Skeletal muscle satellite cell (primary cell): ENCODE results near the gene KCTD10.
A peak's percentile ranks its signal among the peaks of the same experiment; 100 is the strongest.

Source experiments
- H3K27me3 ChIP-seq: 2 replicates; pipeline ENCODE4 v1.7.0; 2013; ENCODE audit warnings: low read length; ENCODE audit not compliant: control insufficient read depth, insufficient read depth
- H3K36me3 ChIP-seq: 2 replicates; pipeline ENCODE4 v1.7.0; 2013; ENCODE audit warnings: mild to moderate bottlenecking, control low read depth, low read length; ENCODE audit not compliant: insufficient read depth
- H3K4me1 ChIP-seq: 2 replicates; pipeline ENCODE4 v1.7.0; 2013; ENCODE audit warnings: low read length; ENCODE audit not compliant: control insufficient read depth, insufficient read depth
- H3K4me2 ChIP-seq: 2 replicates; pipeline ENCODE4 v1.7.0; 2013; ENCODE audit warnings: mild to moderate bottlenecking, low read length
- H3K4me3 ChIP-seq: 2 replicates; pipeline ENCODE4 v1.7.0; 2013; ENCODE audit warnings: low read length
- H3K9ac ChIP-seq: 2 replicates; pipeline ENCODE4 v1.7.0; 2013; ENCODE audit warnings: mild to moderate bottlenecking, low read depth, low read length, moderate library complexity
- H3K9me3 ChIP-seq: replicated peaks from 2 replicates; pipeline ENCODE4 v1.7.0; 2013; ENCODE audit warnings: mild to moderate bottlenecking, control low read depth, low read length

Gene KCTD10

DNA sequence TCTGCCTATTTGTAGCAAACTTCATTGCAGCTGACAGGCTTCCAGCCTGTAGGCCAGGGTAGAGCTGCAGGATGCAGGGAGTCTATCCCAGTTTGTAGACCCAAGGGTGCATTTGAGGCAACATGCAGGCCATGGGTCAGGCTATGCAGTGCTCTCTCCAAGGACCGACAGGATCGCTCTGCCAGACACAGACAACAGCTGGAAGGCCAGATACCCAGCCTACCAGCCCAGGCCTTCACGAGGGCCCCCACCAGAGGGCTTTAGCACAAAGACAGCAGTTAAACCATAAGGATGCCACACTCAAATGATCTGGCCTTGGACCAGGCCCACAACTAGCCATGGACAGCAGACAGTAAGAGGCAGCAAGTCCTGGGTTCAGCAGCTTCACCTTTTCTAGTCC lies 10.3 kb downstream of the KCTD10 start:
- Histone ChIP-seq H3K4me3 (no peak overlapping the region), H3K9ac (no peak overlapping the region), H3K36me3 (peaks cover 76% of the 10 kb centered on the region), H3K9me3 (no peaks in the 10 kb centered on the region), H3K4me1 (peaks cover 53% of the 10 kb centered on the region), H3K27me3 (no peaks in the 10 kb centered on the region), H3K4me2 (no peak overlapping the region)

DNA sequence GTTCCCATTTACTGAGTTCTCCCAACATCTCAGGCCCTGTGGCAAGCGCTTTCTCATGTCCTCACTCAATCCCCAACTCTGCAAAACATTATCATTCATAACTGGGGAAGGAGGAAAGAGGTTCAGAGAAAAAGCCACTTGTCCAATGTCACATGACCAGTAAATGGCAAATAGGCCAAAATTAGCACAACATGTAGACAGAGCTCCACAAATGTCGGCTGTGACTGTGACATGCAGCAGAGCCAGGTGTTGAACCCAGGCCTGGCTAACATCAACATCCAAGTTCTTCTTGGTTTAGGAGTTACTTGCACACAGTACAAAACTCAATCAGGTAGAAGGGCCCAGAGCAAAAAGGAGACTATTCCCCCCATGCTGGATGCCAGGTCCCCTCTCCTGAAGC lies 10.8 kb downstream of the KCTD10 start:
- Histone ChIP-seq H3K36me3 (peaks cover 75% of the 10 kb centered on the region), H3K4me1 (peaks cover 58% of the 10 kb centered on the region), H3K9ac (no peak overlapping the region)

DNA sequence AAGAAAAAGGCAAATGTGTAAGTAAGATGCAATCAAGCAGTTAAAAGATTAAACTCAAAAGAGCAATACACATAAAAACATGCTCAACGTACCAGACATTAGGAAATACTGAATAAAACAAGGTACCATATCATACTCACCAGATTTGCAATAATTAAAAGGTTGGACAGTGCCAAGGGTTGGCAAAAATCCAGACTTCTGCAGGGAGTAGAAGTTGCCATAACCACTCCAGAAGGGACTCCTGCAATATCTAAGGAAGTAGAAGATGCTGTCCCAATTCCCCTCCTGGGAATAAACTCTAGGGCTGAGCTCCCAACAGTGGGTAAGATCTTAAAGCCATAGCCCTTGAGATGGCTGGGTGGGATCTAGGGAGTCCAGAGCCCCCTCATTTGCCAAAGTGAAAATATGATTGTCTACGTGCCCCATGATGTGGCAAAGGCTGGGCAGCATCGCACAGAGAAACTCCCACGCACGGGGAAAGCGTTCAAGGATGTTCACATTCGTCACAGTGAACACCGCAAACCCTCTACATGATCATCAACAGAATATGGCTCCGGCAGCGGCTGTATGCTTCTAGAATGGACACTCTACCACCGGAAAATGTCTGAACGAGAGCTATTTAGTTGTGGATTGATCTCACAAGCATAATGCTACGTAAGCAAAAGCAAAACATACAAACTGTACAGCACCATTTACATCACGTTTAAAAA lies 12.3 kb downstream of the KCTD10 start:
- H3K4me1 ChIP-seq: peaks cover 70% of the 10 kb centered on the region
- H3K9ac ChIP-seq: no peak overlapping the region

More for the DNA sequence above, 10.8 kb downstream of the KCTD10 start:
- H3K27me3 ChIP-seq: no peaks in the 10 kb centered on the region
- no peaks in the 10 kb centered on the region for H3K9me3 ChIP-seq
- no peak overlapping the region for H3K4me3 ChIP-seq
- H3K4me2 ChIP-seq: no peak overlapping the region

GRCh38 chr12:109463756-109464155 lies 13.3 kb downstream of the KCTD10 start:
- H3K9ac ChIP-seq: peak overlapping the region; percentile 84
- no peaks in the 10 kb centered on the region for H3K9me3 ChIP-seq
- H3K4me2 ChIP-seq: peak overlapping the region; percentile 81
- H3K27me3 ChIP-seq: no peaks in the 10 kb centered on the region
- H3K4me3 ChIP-seq: peak overlapping the region; percentile 60
- peaks cover 76% of the 10 kb centered on the region for H3K4me1 ChIP-seq
- H3K36me3 ChIP-seq: peaks cover 65% of the 10 kb centered on the region

More for the DNA sequence above, 12.3 kb downstream of the KCTD10 start:
- no peaks in the 10 kb centered on the region for H3K9me3 ChIP-seq
- peaks cover 69% of the 10 kb centered on the region for H3K36me3 ChIP-seq
- H3K27me3 ChIP-seq: no peaks in the 10 kb centered on the region
- H3K4me2 ChIP-seq: peak overlapping the region; percentile 81
- no peak overlapping the region for H3K4me3 ChIP-seq

GRCh38 chr12:109462868-109463692 lies 14.0 kb downstream of the KCTD10 start:
- peak overlapping the region; percentile 60 for H3K4me3 ChIP-seq
- H3K4me1 ChIP-seq: peaks cover 80% of the 10 kb centered on the region
- H3K36me3 ChIP-seq: peaks cover 65% of the 10 kb centered on the region
- peak overlapping the region; percentile 81 for H3K4me2 ChIP-seq
- no peaks in the 10 kb centered on the region for H3K27me3 ChIP-seq
- peak overlapping the region; percentile 84 for H3K9ac ChIP-seq
- no peaks in the 10 kb centered on the region for H3K9me3 ChIP-seq

- Histone ChIP-seq H3K4me1 (peaks cover 83% of the 10 kb centered on the region), H3K9me3 (no peaks in the 10 kb centered on the region), H3K4me3 (peak overlapping the region; percentile 55), H3K4me2 (peak overlapping the region; percentile 81), H3K36me3 (peaks cover 65% of the 10 kb centered on the region), H3K9ac (peak overlapping the region; percentile 84), H3K27me3 (no peaks in the 10 kb centered on the region)
Observed at GRCh38 chr12:109461846-109462756, 15.0 kb downstream of the KCTD10 start.

DNA sequence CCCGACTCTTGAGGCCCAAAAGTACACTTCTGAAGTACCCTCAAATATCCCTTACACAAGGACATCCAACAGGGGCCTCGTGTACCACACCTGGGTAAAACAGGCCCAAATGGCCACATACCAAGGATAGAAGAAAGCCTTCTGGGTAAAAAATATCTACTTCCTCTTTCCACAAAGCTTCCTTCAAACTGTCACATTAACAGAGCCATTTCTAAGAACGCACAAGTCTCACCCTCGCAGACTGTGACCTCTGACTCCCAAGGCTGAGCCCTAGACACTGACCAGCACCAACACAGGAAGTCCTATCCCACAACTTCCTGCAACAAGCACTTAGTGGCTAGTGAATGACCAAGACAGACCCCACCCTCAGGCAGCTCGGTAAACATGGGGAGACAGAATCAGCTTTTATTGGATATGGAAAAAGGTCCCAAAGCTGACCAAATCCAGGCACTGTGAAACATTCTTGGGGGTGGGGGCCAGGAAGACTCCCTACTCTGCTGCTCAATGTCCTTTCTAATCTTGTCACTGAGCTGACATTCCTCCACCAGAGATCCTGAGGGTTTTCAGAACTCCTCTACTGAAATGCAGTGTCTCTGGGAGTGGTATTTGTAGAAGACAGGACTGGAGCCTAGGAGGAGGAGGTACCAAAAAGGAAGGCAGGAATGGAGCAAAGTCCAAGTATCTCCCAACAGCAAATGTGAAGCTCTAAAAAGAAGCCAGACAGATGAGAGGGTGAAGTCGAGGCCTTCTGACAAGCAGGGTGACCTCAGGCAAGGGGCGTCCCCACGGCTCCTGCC lies 15.9 kb downstream of the KCTD10 start:
- Histone ChIP-seq H3K4me2 (peak overlapping the region; percentile 81), H3K27me3 (no peaks in the 10 kb centered on the region), H3K4me1 (peaks cover 74% of the 10 kb centered on the region), H3K9ac (peak overlapping the region; percentile 80), H3K4me3 (peak overlapping the region; percentile 46), H3K36me3 (peaks cover 66% of the 10 kb centered on the region), H3K9me3 (no peaks in the 10 kb centered on the region)

DNA sequence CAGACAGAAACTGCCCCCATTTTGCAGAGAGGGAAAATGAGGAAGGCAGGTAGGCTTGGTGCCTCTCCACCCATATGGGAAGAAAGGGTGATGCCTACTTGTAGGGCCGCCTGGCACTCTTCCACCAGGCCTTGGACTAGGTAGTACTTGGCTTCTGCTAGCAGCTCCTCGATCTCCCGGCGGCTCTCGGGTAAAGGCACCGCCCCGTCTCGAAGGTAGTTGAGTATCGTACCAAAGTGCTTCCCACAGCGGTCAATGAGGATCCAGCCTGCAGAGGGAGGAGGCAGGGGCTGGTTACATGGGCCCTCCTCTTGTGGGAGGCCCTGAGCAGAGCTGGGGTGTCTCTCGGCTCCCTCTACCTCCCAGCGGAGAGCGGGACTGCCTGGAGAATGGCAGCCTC lies 16.6 kb downstream of the KCTD10 start:
- Histone ChIP-seq H3K36me3 (peaks cover 66% of the 10 kb centered on the region), H3K9ac (peak overlapping the region; percentile 80), H3K4me2 (peak overlapping the region; percentile 81), H3K4me1 (peaks cover 73% of the 10 kb centered on the region), H3K4me3 (no peak overlapping the region), H3K27me3 (no peaks in the 10 kb centered on the region), H3K9me3 (no peaks in the 10 kb centered on the region)

DNA sequence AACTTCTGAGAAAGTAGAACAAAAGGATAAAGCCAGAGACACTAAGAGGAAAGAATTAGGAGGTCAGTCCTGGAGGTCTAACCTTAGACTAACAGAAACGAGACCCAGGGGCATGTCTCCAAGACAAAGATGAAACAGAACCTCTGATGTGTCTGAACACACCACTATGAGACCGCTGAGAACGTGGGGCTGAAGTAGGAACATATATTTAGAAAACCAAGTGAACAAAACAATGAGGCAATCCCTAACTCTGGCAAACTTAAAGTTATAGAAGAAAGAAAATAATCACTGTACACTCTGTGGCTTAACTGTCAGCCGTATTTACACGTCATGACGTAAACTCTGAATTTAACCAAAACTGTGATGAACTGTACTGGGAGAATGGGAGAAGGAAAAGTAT lies 17.9 kb downstream of the KCTD10 start:
- Histone ChIP-seq H3K27me3 (no peaks in the 10 kb centered on the region), H3K4me3 (no peak overlapping the region), H3K4me2 (no peak overlapping the region), H3K9ac (peak overlapping the region; percentile 40), H3K36me3 (peaks cover 66% of the 10 kb centered on the region), H3K4me1 (peaks cover 60% of the 10 kb centered on the region), H3K9me3 (no peaks in the 10 kb centered on the region)

DNA sequence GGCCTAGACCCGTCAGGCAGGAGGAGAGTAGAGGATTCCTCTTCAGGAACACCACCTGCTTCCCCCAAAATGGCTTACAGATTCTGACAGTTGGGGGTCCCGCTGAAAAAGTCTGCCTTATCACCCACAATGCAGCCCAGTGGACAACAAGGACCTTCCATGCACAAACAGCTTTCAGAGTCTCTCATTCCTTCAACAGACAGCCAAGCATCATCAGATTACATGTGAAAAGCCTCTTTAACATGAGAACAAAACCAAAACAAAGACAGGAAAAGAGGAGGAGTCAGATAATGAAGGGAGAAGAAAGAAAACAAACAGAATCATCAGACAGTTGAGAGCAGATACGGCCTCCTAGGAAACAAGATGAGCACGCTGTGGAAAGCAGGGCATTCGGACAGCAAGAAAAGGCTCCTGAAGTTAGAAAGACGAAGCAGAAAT lies 18.3 kb downstream of the KCTD10 start:
- Histone ChIP-seq H3K27me3 (no peaks in the 10 kb centered on the region), H3K4me1 (peaks cover 56% of the 10 kb centered on the region), H3K9me3 (no peaks in the 10 kb centered on the region), H3K4me3 (no peak overlapping the region), H3K36me3 (peaks cover 69% of the 10 kb centered on the region), H3K9ac (peak overlapping the region; percentile 40), H3K4me2 (peak overlapping the region; percentile 48)
